Activated CD8-positive, alpha-beta memory T cell treated with anti-CD3 and anti-CD28 coated beads, Interleukin-2, amount 50 U/mL, for 4 hours (primary cell): Measurements from ENCODE around the gene CEACAM7.
"Not testable (repeated sequence)": the region's sequence is repeated elsewhere in the genome, so short reads cannot be mapped to it uniquely, and the experiment has no call there.

ENCODE experiments used
- DNase-seq: peaks from one replicate; pipeline ENCODE4 v3.0.0-alpha.2; 2020

Gene CEACAM7

GRCh38 chr19:41699968-41700323 is 11.9 kb upstream of the CEACAM7 start:
- DNase-seq, result no peak

- DNase-seq, result peak; percentile 8
These were observed 11.3 kb upstream of the CEACAM7 start for GRCh38 chr19:41699231-41699967.

- DNase-seq, result no peak
These were observed 10.7 kb upstream of the CEACAM7 start for GRCh38 chr19:41698746-41699230.

- DNase-seq, result peak; percentile 3
These were observed 9.3 kb upstream of the CEACAM7 start for GRCh38 chr19:41697198-41697855.

- peak; percentile 9 for DNase-seq
These were observed 8.5 kb upstream of the CEACAM7 start for GRCh38 chr19:41696402-41697197.

- no peak for DNase-seq
These were observed 7.7 kb upstream of the CEACAM7 start for GRCh38 chr19:41695745-41696144.

GRCh38 chr19:41694831-41695635 is 7.0 kb upstream of the CEACAM7 start:
- peak; percentile 4 for DNase-seq

- no peak for DNase-seq
These were observed 6.1 kb upstream of the CEACAM7 start for GRCh38 chr19:41694196-41694595.

- DNase-seq, result no peak
These were observed 3.3 kb upstream of the CEACAM7 start for GRCh38 chr19:41691268-41691970.

- DNase-seq, result no peak
These were observed 2.7 kb upstream of the CEACAM7 start for GRCh38 chr19:41690801-41691065.

- no peak for DNase-seq
These were observed 2.1 kb upstream of the CEACAM7 start for GRCh38 chr19:41689993-41690800.

- DNase-seq, result no peak
These were observed 617 bp upstream of the CEACAM7 start for GRCh38 chr19:41688687-41689086.

- DNase-seq, result no peak
These were observed 651 bp downstream of the CEACAM7 start for GRCh38 chr19:41687419-41687818.

- DNase-seq, result no peak
These were observed 5.6 kb downstream of the CEACAM7 start for GRCh38 chr19:41682437-41682836.

GRCh38 chr19:41671486-41671885 is 16.6 kb downstream of the CEACAM7 start:
- DNase-seq, result no peak

- no peak for DNase-seq
These were observed 17.3 kb downstream of the CEACAM7 start for GRCh38 chr19:41670755-41671154.

- no peak for DNase-seq
These were observed 19.8 kb downstream of the CEACAM7 start for GRCh38 chr19:41668315-41668714.

- no peak for DNase-seq
These were observed 22.0 kb downstream of the CEACAM7 start for GRCh38 chr19:41666075-41666474.

GRCh38 chr19:41657157-41657556 is 30.9 kb downstream of the CEACAM7 start:
- DNase-seq, result no peak

- not testable (repeated sequence) for DNase-seq
These were observed 31.3 kb downstream of the CEACAM7 start for GRCh38 chr19:41656756-41657155.

- no peak for DNase-seq
These were observed 35.8 kb downstream of the CEACAM7 start for GRCh38 chr19:41652250-41652649.

- no peak for DNase-seq
These were observed 38.2 kb downstream of the CEACAM7 start for GRCh38 chr19:41649827-41650226.
